GM18867 (cell line): ENCODE results near the gene C9orf78.

Source experiments
- ATAC-seq: cut with Tn5 transposase; IDR thresholded peaks from one replicate; pipeline ENCODE4 v1.9.1; 2021; ENCODE audit warnings: mild to moderate bottlenecking, moderate library complexity; ENCODE audit not compliant: unreplicated experiment

The C9orf78 gene

GRCh38 chr9:129848712-129849441, 13.8 kb upstream of the C9orf78 start:
- no peak for ATAC-seq

- ATAC-seq = no peak
Measured at GRCh38 chr9:129845373-129845772, 10.3 kb upstream of the C9orf78 start.

GRCh38 chr9:129841071-129841470, 6.0 kb upstream of the C9orf78 start:
- no peak for ATAC-seq

DNA sequence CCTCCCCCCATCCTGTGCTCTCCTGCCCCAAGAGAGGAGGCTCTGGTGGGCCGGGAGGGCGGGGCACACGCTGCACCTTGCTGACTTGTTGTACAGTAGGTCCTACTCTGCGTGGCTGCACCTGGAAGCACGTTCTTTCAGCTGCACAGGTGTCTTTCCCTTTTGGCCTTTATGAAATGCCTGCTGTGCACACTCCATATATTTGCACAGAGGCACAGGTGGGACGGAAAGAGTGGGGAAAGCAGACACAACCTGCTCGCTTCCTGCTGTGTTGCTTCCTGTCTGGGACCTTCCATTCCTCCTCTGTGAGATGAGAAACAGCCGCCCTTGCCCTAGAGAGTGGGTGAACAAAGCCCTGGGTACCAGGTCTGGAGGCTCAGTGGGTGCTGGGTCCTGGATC, 5.0 kb upstream of the C9orf78 start:
- no peak for ATAC-seq

- ATAC-seq = no peak
Measured at GRCh38 chr9:129839324-129840023, 4.4 kb upstream of the C9orf78 start.

DNA sequence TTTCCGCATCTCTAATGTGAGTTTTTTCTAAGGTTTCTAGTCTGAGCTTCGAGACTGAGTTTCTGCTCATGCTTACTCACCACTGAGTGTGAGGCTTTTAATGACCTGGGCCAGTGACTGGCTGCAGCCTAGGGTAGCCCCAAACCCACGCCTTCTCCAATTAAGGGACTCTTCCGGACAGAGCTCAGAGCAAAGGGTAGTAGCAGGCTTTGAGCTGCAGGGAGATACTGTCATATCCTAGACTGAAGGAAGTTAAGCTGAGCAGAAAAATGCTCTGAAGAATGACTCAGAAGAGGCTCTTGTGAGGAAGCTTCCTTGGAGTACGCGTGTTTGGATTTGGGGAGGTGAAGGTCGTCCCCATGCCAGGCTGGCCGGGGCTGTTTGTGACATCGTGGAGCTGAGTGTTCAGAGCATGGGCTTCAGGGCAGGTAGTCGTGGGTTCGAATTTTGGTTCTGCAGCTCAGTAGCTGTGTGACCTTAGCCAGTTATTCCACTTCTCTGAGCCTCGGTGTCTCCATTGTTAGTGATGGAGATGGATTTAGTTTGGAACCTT, 3.7 kb upstream of the C9orf78 start:
- ATAC-seq = no peak

DNA sequence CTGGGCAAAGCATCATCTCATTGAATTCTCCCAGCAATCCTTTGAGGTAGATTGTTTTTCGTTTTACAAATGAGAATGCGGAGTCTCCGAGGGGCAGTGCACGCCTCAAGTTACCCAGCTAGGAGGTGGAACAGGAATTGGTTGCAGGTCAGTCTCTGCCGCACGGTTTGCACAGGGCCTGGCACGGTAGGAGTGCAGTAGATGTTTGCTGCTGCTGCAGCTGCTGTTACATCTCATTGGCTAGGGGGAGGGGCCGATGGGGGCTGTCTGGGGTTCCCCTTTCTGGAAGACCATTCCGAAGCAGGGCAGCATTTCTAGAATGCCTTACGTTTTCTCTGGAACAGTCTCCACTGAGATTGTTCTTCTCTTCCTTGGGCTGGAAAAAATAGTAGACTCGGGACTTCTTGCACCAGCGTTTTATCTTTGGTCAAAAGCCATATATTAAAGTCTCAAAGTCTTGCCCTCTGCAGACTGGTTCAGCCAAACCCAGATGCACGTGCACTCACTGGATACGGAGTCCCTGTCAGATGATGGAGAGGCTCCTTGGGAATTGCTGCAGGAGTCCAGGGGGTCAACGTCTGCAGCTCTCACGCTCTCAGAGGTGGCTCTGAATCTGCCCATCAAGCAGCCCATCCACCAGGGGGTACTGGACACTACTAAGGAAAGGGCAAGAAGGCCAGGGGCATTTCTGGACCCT, 1.4 kb upstream of the C9orf78 start:
- no peak for ATAC-seq

DNA sequence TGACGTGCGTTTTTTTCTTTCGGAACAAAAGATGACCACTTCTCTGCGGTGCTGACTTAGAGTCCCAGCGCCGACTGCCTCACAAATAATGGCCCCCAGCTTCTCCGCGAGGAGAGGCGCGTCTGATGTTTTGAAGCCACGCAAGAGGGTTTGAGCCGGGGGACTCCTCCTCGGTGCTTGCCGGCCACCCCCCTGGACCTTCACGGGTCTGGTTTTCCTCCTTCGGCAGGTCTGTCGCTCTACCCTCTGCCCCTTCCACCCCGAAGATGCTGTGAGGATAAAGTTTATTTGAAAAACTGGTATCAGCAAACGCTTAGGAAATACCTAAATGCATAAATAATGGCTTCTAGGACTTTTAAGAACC, 767 bp upstream of the C9orf78 start:
- peak; percentile 1 for ATAC-seq

- ATAC-seq = peak; percentile 20
Measured at GRCh38 chr9:129834489-129835127, 467 bp downstream of the C9orf78 start.

DNA sequence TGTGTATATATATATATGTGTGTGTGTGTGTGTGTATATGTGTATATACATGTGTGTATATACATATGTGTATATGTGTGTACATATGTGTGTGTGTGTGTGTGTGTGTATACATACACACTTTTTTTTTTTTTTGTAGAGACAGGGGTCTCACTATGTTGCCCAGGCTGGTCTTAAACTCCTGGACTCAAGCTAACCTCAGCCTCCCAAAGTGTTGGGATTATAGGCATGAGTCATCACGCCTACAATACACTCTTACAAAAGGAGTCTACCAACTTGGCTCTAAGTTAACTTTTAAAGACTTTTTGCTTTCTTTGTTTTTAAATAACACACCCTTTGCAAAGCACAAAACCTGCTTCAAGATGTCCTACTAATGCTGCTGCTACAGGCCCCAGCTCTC, 2.1 kb downstream of the C9orf78 start:
- no peak for ATAC-seq

- no peak for ATAC-seq
Measured at GRCh38 chr9:129828969-129829368, 6.1 kb downstream of the C9orf78 start.

DNA sequence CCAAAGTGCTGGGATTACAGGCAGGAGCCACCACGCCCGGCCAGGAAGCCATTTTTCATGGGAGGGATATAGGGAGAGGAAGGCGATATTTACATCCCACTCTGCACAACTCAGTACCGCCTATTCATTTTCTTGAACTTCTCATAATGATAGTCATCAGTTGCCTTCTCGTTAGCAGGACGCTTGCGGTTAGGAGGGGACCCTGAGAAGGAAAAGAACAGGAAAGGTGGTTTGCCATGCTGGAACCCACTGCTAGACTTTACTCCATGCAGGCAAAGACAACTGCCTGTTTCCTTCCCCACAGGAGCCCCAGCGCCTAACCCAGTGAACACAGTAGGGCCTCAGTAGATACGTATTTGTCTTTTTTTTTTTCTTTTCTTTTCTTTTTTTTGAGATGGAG, 7.0 kb downstream of the C9orf78 start:
- ATAC-seq = no peak

- ATAC-seq = no peak
Measured at GRCh38 chr9:129826759-129827158, 8.3 kb downstream of the C9orf78 start.

GRCh38 chr9:129826344-129826743, 8.7 kb downstream of the C9orf78 start:
- ATAC-seq = no peak

GRCh38 chr9:129823935-129824601, 11.0 kb downstream of the C9orf78 start, which contains the start of gene TOR1A:
TOR1A (minus strand) TSS chr9:129824136; CDS start chr9:129824085, 51 bp downstream.
- peak; percentile 87 for ATAC-seq

DNA sequence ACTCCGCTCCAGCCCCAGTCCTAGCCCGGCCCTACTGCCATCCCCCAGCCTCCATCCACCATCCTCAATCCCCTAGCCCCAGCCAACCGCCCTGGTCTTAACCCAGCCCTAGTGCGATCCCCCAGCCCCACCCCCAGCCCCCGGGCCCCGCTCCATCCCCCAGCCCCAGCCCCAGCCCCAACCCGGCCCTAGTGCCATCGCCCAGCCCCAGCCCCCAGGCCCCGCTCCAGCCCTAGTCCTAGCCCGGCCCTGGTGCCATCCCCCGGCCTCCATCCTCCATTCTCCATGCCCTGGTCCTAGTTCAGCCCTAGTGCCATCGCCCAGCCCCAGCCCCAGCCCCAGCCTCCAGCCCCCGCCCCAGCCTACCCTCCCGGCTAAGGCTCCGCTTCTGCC, 11.5 kb downstream of the C9orf78 start:
- no peak for ATAC-seq

DNA sequence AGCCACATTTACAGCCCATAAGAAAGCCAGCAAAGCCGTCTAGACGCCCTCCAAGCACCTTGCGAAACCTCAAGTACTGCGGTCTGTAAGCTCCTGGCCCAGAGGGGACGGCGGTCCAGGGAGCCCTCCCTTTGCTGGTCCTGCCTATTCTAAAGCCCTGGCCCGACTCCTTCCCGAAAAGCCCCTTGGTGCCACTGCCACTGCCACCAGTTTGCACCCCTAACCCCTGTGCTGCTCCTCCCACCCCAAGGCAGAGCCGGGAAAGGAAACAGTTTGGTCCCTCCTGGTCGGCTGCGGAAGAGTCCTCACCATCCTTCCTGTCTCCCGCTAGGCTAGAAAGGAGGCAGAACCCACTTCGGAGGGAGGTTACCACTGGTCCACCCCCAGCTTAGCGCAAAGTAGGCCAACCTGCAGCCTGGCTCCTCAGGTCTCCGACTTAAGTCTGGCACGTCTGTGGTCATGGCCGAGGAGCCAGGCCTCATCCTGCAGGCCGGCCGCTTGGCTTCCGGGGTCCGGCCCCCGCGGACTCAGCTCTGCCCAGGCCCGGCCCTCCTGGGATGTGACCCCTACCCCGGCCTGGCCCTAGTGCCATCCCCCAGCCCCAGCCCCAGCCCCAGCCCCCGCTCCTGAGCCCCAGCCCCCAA, 12.1 kb downstream of the C9orf78 start:
- ATAC-seq = no peak

- no peak for ATAC-seq
Measured at GRCh38 chr9:129816501-129817435, 18.3 kb downstream of the C9orf78 start.

DNA sequence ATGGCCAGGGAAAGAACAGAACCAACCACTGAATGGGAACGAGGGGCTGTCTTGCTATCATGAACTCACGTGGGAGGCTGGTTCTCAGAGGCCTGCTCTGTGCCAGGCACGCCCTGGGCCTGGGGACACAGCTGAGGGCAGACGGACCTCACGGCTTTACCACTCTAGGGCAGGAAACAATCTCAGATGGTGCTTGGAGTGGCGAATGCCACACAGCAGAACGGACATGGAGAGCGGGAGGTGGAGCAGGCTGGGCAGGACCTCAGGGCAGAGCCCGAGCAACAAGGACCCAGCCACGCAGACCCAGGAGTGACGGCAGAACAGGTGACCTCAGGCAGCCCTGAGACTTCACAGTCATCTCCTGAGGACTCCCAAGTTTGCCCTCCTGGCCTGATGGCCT, 19.8 kb downstream of the C9orf78 start:
- no peak for ATAC-seq
